Measurements from ENCODE around the gene LRRC3C. TPM values are rescaled to one million over a fixed set of nuclear protein-coding genes. Genes with fewer than 3 reads are reported as not detected.
A peak's percentile ranks its signal among the peaks of the same experiment; 100 is the strongest.

Gene LRRC3C
- total and polyA plus RNA-seq, 2 donors (not counting 1 experiment from before 2014, with no cell fraction given): 0.12 TPM; not detected in 1

- H3K27me3 ChIP-seq (replicated peaks in 1 of 4; ENCODE audit: control extremely low read depth in 1 of 4, control insufficient read depth in 3 of 4, insufficient read depth in 4 of 4, low read length in 3 of 4): no peaks in the 10 kb centered on the region
- H2AFZ ChIP-seq (ENCODE audit: insufficient read depth, low read depth, low read length, poor library complexity, severe bottlenecking): no peak overlapping the region
- peak overlapping the region in 1 of 2 donors; percentile 27 for H3K27ac ChIP-seq (ENCODE audit: low read length in 2 of 2)
- H3K27me3 Mint-ChIP-seq: no peaks in the 10 kb centered on the region
- 88% methylated on average over 3 of the region's 3 CpGs for WGBS (ENCODE audit: insufficient coverage)
- H3K36me3 ChIP-seq (replicated peaks in 1 of 2; ENCODE audit: control extremely low read depth in 1 of 2, control insufficient read depth in 1 of 2, extremely low read depth in 1 of 2, insufficient read depth in 2 of 2, low read length in 1 of 2): peaks cover 0 to 42% of the 10 kb centered on the region in 2 experiments
- ChIA-PET CTCF (no interaction called here), POLR2A (no interaction called here)
- H3K4me3 Mint-ChIP-seq: peak overlapping the region; percentile 50
- no peak overlapping the region for H3K4me3 ChIP-seq (ENCODE audit: control extremely low read depth in 1 of 5, extremely low read depth in 1 of 5, insufficient read depth in 1 of 5, low read depth in 2 of 5, low read length in 4 of 5)
- no peaks in the 10 kb centered on the region for H3K9me3 ChIP-seq (ENCODE audit: control extremely low read depth in 1 of 3, control insufficient read depth in 2 of 3, insufficient read depth in 1 of 3, low read length in 2 of 3)
- peaks cover 59% of the 10 kb centered on the region for H3K79me2 ChIP-seq (ENCODE audit: control insufficient read depth, insufficient read depth, low read length)
- peaks cover 42 to 52% of the 10 kb centered on the region in 2 donors for H3K4me1 ChIP-seq (ENCODE audit: control insufficient read depth in 2 of 2, insufficient read depth in 2 of 2, low read length in 2 of 2)
- TF ChIP-seq CTCF (IDR thresholded peaks at IDR 0.05) (no peak), EZH2 (IDR thresholded peaks at IDR 0.05; ENCODE audit: borderline replicate concordance, insufficient read depth, low read depth, low read length, poor library complexity, severe bottlenecking) (no peak)
- ATAC-seq (ENCODE audit: low read depth) (no peak), DNase-seq (no peak)
- no peak overlapping the region for H3K9ac ChIP-seq (ENCODE audit: low read length)
- peaks cover 58% of the 10 kb centered on the region for H3K4me1 Mint-ChIP-seq
- H3K27ac Mint-ChIP-seq: no peak overlapping the region
- peaks cover 51% of the 10 kb centered on the region for H4K20me1 ChIP-seq (ENCODE audit: control insufficient read depth, insufficient read depth, low read length, poor library complexity, severe bottlenecking)
- H3K9me3 Mint-ChIP-seq (ENCODE audit: insufficient read depth): no peaks in the 10 kb centered on the region
- intact Hi-C loops (cut with micrococcal nuclease): loop anchor here (5.0 to 10.0 kb wide), 2 partner anchors 170 to 472 kb away; partner anchors contain the start of gene MED1
- peak overlapping the region; percentile 89 for H3K4me2 ChIP-seq (replicated peaks; ENCODE audit: low read depth, low read length, poor library complexity, severe bottlenecking)
Observed at GRCh38 chr17:39924691-39925055, 2.9 kb upstream of the LRRC3C start.

GRCh38 chr17:39925282-39926134, 2.0 kb upstream of the LRRC3C start:
- ATAC-seq (ENCODE audit: low read depth): no peak
- ChIA-PET CTCF (interaction anchor here (1.3 kb wide), 1 partner anchor 53 kb away, joined by 5 read pairs; no protein-coding TSS in a partner anchor), POLR2A (no interaction called here)
- peak overlapping the region; percentile 89 for H3K4me2 ChIP-seq (replicated peaks; ENCODE audit: low read depth, low read length, poor library complexity, severe bottlenecking)
- H3K79me2 ChIP-seq (ENCODE audit: control insufficient read depth, insufficient read depth, low read length): peaks cover 59% of the 10 kb centered on the region
- peak overlapping the region in 3 of 5 experiments; percentile 77 to 93 (median 79) for H3K4me3 ChIP-seq (ENCODE audit: control extremely low read depth in 1 of 5, extremely low read depth in 1 of 5, insufficient read depth in 1 of 5, low read depth in 2 of 5, low read length in 4 of 5)
- peaks cover 0 to 38% of the 10 kb centered on the region in 2 experiments for H3K36me3 ChIP-seq (replicated peaks in 1 of 2; ENCODE audit: control extremely low read depth in 1 of 2, control insufficient read depth in 1 of 2, extremely low read depth in 1 of 2, insufficient read depth in 2 of 2, low read length in 1 of 2)
- H3K4me1 Mint-ChIP-seq: peaks cover 52% of the 10 kb centered on the region
- H3K27ac ChIP-seq (ENCODE audit: low read length in 2 of 2): peak overlapping the region in 1 of 2 donors; percentile 73
- no peak for DNase-seq
- 95% methylated on average over 8 of the region's 11 CpGs for WGBS (ENCODE audit: insufficient coverage)
- no peaks in the 10 kb centered on the region for H3K9me3 ChIP-seq (ENCODE audit: control extremely low read depth in 1 of 3, control insufficient read depth in 2 of 3, insufficient read depth in 1 of 3, low read length in 2 of 3)
- no peaks in the 10 kb centered on the region for H3K9me3 Mint-ChIP-seq (ENCODE audit: insufficient read depth)
- H3K27ac Mint-ChIP-seq: no peak overlapping the region
- intact Hi-C loops (cut with micrococcal nuclease): loop anchor here (2.0 to 10.0 kb wide), 4 partner anchors 53 to 473 kb away; partner anchors contain the start of gene MED1
- peaks cover 42 to 48% of the 10 kb centered on the region in 2 donors for H3K4me1 ChIP-seq (ENCODE audit: control insufficient read depth in 2 of 2, insufficient read depth in 2 of 2, low read length in 2 of 2)
- peak overlapping the region; percentile 81 for H3K9ac ChIP-seq (ENCODE audit: low read length)
- H3K27me3 Mint-ChIP-seq: no peaks in the 10 kb centered on the region
- TF ChIP-seq CTCF (IDR thresholded peaks at IDR 0.05): no peak
- no peak for TF ChIP-seq EZH2 (IDR thresholded peaks at IDR 0.05; ENCODE audit: borderline replicate concordance, insufficient read depth, low read depth, low read length, poor library complexity, severe bottlenecking)
- no peaks in the 10 kb centered on the region for H3K27me3 ChIP-seq (replicated peaks in 1 of 4; ENCODE audit: control extremely low read depth in 1 of 4, control insufficient read depth in 3 of 4, insufficient read depth in 4 of 4, low read length in 3 of 4)
- H3K4me3 Mint-ChIP-seq: peak overlapping the region; percentile 92
- no peak overlapping the region for H2AFZ ChIP-seq (ENCODE audit: insufficient read depth, low read depth, low read length, poor library complexity, severe bottlenecking)
- H4K20me1 ChIP-seq (ENCODE audit: control insufficient read depth, insufficient read depth, low read length, poor library complexity, severe bottlenecking): peaks cover 51% of the 10 kb centered on the region

Measured in B cell (primary cell).